CD4-positive, alpha-beta T cell treated with Interleukin-1 beta for 1 hour (primary cell): ENCODE measurements around the gene SUMO4.
A peak's percentile ranks its signal among the peaks of the same experiment; 100 is the strongest.

Source experiments
- DNase-seq, 2 donors: peaks; one replicate each; pipeline ENCODE4 v3.0.0-alpha.2; 2020 to 2022

Gene SUMO4

DNA sequence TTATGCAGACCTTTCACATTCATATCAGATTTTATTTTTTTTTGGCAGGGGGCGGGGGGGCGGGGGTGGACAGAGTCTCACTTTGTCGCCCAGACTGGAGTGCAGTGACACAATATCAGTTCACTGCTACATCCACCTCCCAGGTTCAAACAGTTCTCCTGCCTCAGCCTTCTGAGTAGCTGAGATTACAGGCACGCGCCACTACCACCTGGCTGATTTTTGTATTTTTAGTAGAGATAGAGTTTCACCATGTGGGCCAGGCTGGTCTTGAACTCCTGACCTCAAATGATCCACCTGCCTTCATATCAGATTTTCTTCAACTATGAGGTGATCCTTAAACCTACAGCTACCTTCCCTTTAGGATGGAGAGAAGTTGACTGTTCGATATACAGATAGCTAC, 8.0 kb upstream of the SUMO4 start:
- DNase-seq = no peak

- no peak for DNase-seq
Observed at GRCh38 chr6:149392535-149392934, 7.5 kb upstream of the SUMO4 start.

DNA sequence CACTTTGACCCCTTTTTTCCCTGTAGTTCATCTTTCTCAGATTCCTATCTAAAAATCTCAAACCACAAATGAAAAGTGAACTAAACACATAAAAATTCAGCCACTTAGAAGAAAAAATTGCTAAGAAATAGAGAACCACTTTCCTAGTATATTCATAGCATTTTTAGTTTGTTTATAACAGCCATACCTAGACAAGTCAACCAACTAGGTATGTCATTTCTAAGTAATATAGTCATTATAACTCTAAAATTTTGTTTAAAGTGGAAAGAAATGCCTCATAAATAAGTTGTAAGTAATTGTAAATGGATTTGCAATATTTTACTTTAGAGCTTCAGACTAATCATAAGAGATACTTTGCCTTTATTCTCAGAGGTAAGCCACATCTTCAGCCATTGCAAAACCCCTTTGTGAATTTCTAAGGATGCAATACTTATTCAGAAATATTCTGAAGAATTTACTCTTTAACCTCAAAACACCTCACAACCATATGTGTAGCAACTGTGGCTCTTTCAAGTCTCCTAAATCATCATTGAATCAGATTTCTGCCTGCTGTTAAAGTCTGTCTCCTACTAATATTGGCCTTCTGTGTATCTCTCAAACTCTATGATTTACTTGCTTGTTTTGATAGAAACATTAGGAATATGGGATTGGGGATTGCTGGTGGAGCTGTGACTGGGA, 6.9 kb upstream of the SUMO4 start:
- no peak for DNase-seq

GRCh38 chr6:149395185-149395584, 4.9 kb upstream of the SUMO4 start:
- DNase-seq = no peak

DNA sequence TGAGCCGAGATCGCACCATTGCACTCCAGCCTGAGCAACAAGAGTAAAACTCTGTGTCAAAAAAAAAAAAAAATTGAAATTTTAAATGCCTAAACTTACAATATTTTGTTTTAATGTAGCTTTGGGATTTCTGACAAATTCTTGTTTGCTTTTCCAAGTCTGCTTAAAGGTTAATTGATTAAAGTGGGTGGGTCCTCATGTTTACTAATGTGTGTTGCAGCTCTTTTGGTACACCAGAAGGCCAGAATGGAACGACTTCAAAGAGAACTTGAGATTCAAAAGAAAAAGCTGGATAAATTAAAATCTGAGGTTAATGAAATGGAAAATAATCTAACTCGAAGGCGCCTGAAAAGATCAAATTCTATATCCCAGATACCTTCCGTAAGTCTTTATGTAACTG, 2.7 kb upstream of the SUMO4 start:
- DNase-seq = no peak

- no peak for DNase-seq
Observed at GRCh38 chr6:149403534-149403933, 3.5 kb downstream of the SUMO4 start.

- no peak for DNase-seq
Observed at GRCh38 chr6:149405823-149406765, 6.0 kb downstream of the SUMO4 start.

DNA sequence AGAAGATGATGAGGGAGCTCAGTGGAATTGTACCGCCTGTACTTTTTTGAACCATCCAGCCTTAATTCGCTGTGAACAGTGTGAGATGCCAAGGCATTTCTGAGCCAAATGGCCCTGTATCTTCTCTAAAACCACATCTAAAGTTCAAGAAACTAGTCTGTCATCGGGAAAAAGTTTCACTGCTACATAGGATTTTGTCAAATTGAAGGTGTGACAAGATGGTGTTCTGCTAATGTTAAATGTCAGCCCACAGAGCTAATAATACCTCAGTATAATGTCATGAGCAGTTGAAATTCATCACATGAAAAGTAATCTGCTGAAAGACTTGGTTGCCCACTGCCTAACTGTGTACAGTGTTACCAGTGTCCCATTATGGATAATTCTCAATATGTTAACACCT, 9.6 kb downstream of the SUMO4 start:
- DNase-seq = no peak

GRCh38 chr6:149410557-149410956, 10.5 kb downstream of the SUMO4 start:
- DNase-seq = no peak

- DNase-seq = no peak
Observed at GRCh38 chr6:149414009-149414408, 13.9 kb downstream of the SUMO4 start.

- no peak for DNase-seq
Observed at GRCh38 chr6:149414821-149415220, 14.8 kb downstream of the SUMO4 start.

GRCh38 chr6:149419696-149420404, 19.8 kb downstream of the SUMO4 start:
- DNase-seq = no peak

GRCh38 chr6:149421132-149421531, 21.1 kb downstream of the SUMO4 start:
- no peak for DNase-seq

DNA sequence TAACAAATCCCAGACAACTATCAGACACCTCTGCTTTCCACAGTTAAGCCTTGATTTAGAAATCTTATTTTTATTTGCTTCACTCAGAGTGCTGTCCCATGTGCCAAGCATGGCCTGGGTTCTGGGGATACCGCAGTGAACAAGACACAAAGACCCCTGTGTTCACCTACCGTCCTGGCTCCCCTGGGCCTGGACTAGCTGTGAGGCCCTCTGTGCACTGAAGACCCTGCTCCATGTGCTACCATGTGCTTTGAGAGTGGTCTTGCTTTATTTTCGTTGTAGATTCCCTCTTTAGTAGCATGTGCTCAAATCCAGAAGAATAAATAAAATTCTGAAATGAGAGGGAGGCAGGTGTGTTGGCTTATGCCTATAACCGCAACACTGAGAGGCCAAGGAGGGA, 22.5 kb downstream of the SUMO4 start:
- DNase-seq = no peak

DNA sequence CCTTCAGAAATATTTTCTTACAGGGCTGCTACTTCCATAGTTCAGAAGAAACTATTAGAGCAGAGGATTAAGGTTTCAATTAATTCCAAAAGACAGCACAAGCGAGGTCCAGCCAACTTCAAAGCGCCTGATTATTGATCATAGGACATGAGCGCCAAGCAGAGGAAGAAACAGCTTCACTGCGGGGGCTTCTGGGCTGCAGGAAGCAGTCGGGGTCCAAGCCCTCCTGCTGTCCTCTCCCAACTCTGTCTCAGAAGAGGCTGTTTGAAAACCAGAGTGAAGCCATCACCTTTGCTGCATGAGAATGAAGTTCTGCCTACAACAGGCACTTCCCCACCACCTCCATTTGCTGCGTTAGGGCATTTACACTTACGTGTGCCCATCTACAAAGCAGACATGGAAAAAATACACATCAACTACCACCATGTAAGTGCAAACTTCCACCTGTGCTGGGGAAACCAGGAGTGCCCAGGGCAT, 23.9 kb downstream of the SUMO4 start:
- DNase-seq = no peak

DNA sequence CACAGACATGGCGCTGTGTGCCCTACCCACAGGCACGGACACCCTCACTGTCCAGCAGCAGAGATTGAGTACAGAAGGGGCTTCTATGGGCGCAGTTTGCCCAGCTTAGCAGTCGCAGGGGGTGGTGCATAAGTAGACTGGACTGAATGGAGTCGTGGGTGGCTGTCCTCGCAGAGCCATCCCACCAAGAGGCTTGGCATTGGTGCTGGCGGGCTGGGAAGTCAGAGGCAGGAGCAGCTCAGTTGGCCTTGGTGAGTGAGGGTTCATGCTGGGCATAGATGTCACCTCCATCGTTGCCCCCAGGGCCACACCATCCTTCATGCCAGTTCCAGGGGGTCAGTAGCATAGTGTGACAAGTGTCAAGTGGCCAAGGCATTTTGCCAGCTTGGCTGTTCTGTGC, 25.2 kb downstream of the SUMO4 start:
- DNase-seq = no peak

DNA sequence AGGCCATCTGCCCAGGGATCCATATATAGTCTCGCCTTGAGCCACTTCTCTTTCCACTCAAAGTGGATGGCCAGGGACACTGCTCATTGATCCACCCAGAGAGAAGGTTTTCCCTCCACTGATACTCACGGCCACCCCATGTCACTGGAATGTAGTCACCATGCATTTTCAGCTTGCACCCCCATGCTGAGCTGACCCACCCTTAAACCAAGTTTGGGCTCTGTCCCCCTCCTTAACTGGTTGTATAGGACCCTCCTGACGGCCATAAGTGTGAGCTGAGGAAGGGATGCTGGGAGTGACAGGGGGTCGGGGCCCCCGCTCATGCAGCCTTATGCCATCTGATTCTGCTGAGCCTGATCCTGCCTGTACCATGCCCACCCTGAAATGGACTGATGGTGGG, 25.7 kb downstream of the SUMO4 start:
- no peak for DNase-seq

GRCh38 chr6:149428606-149429005, 28.5 kb downstream of the SUMO4 start:
- DNase-seq = no peak

GRCh38 chr6:149429427-149430360, 29.6 kb downstream of the SUMO4 start:
- DNase-seq = no peak

DNA sequence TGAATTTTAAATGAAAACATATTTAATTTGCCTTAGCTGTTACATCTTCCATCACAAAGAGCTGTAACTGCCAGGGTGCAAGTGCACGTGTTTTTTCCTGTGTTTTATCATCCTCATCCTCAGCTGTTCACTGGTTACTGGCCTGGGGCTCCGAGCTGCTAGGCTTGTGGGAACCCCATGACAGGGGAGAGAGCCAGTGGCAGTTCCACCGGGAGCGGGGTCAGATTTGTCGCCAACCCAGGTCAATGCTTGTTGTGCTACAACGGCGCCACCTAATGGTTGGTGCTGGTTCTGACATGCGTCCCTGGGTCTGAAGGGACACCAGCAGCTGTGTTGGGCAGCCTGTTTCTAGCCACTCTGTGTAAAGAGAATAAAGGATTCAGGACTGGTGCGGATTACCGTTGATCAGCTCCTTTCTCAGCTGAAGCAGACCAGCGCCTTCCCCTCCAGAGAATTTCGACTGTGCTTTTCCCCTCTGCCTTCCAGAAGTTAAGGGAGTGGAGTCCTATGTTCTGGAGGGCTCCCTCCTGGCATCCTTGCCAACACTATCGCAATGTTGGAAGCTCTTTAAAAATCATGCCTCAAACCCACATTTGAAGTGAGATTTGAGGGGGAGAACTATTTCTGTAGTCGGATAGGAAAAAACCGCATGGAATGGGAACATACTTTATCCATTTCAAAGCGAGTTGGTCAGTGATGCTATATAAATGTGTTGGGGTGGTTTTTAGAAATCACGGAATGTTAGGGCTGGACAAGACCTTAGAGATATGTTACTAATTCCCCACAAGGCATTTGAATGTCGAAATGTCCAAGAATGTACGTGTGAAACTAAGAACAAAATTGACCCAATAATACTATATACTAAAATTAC, 32.1 kb downstream of the SUMO4 start:
- peak; percentile 82 to 88 for DNase-seq

DNA sequence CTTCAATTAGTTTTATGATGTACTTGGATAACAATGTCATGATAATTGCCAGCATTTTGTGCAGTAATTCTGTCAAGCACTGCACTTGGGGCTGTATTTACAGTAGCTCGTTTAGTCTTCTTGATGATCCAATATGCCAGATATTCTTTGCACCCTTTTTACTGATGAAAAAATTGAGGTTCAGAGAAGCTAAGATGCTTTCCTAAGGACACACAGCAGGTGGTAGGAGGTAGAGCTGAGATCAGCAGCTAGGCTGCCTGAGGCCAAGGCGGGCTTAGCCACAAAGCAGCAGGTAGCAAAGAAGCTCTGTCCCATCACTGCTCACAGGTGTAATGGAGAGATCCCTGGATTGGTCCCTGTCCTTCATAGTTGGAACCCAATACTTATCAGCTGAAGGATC, 33.3 kb downstream of the SUMO4 start:
- no peak for DNase-seq
